ENCODE results near the gene ZIM2.

The ZIM2 gene

GRCh38 chr19:56806639-56807038, 33.9 kb downstream of the ZIM2 start:
- no peak for DNase-seq (ENCODE audit: low spot score)

GRCh38 chr19:56778351-56778750, 62.2 kb downstream of the ZIM2 start:
- no peak for DNase-seq (ENCODE audit: low spot score)

DNA sequence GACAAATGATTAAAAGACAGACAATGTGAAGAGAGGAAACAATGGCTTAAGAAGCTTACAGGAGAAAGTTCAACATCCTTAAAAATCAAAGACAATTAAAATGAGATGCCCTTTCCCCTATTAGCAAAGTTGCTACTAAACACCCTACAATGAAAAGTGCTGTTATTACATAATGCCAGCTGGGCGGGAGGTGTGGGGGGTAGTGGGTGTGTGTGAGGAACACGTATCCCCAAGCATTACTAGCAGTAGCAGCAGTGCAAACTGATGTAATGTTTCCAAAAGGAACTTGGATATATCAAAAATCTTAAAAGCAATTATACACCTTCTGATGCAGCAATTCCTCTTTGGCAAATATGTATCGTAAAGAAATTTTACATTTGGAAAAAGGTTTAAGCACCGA, 70.9 kb downstream of the ZIM2 start:
- DNase-seq (ENCODE audit: low spot score): no peak

DNA sequence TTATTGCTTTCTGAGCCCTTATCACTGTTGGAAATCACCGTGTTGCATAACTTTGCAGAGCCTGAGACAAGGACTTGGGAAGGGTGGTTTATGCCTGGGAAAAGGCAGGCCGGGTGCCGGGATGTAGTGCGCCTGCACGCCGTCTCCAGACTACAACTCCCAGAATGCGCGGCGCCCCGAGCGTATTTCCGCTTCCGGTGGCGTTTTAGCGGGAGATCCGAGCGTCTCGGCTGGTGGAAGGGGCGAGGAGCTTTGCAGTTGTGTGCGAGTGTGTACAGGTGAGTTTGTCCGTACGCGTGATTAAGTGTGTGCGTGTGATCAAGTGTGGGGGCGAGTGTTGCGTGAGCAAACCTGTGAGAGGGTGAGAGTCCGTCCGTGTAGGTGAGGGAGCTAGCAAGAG, 75.4 kb downstream of the ZIM2 start:
- DNase-seq (ENCODE audit: low spot score): no peak

DNA sequence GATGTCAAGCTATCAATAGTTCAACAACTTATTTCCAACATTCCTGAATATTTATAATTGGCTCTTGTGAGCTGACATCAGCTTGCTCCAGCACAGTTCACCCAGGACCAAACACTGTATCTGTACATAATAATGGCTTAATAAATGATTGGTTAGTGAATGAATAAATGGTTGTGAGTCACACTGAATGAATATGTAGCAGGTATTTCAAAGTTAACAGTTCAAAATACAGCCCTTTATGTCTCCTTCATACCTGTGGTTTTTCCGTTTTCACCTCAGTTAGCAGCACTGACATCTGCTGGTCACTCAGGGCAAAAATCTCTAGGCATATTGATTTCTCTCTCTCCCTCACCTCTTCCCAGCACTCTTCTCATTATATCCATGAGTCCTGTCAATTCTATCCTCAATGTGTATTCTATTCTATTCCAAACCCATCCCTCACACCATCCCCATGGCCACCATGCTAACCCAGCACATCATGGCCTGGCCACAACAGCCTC, 76.3 kb downstream of the ZIM2 start:
- no peak for DNase-seq (ENCODE audit: low spot score)

GRCh38 chr19:56760842-56761241, 79.7 kb downstream of the ZIM2 start:
- no peak for DNase-seq (ENCODE audit: low spot score)

DNA sequence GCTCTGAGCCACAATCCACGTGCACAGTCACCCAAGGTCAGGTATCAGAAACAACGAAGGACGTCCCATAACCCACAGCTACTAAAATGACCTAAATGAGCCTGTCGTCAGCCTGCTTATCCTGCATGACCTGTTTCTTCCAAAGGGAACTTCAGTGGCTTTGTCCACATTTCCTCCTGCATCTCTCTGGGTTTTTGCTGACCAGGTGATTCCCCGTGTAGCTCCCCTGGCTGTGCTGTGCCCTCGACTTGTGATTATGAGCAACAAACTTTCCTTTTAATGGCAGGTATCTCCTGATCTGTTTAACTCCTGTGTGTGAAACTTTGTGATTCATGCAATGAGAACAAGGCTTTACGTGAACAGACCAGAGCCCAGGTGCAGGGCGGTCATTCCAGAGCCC, 81.0 kb downstream of the ZIM2 start:
- DNase-seq (ENCODE audit: low spot score): no peak

DNA sequence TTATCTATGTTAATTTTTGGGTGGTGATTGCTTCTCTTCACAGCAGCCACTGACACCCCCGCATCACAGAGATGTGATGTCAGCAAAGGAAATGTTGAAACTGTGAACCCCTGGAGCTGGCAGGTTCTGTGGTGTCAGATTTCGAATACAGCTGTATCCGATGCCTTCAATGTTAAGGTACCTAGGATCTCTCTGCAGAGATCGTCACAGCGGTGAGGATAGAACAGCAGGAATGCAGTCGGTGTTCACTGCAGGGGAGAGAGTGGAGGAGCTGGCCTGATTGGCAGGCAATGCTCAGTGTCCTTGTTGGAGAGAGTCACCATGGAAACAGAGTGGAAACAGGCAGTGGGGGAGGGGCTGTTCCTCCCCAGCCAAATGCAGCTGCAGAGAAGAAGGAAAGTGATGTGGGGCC, 89.4 kb downstream of the ZIM2 start:
- DNase-seq (ENCODE audit: low spot score): no peak

DNA sequence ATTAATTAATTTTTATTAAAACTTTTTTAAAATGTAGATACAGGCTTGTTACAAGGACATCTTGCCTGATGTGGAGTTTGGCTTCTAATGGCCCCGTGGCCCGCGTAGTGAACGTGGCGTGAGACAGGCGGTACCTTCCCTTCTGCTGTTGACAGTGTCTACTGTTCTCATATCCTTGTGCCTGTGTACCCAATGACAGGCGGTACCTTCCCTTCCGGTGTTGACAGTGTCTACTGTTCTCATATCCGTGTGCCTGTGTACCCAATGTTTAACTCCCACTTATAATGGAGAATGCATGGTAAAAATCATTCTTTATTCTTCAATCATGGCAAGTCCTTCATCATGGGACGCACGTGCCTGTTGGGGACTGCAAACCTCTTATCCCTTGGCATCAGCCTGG, 89.9 kb downstream of the ZIM2 start:
- no peak for DNase-seq (ENCODE audit: low spot score)

DNA sequence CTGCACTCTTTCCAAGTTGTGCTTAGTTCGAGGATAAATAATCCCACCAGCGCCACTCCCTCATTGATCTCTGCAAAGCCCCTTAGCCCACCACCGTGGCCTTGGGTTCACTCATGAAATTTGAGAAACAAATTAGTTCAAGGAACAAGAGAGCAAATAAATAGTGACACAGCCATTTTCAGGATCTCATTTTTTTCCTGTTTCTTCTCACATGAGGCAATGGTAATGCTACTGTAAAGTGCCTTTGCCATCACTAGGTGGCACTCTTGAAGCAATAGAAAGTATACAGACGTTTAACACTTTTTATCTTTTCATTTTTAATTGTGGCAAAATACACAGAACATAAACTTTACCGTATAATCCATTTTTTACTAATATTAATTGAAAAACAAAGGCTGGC, 92.1 kb downstream of the ZIM2 start:
- no peak for DNase-seq (ENCODE audit: low spot score)

DNA sequence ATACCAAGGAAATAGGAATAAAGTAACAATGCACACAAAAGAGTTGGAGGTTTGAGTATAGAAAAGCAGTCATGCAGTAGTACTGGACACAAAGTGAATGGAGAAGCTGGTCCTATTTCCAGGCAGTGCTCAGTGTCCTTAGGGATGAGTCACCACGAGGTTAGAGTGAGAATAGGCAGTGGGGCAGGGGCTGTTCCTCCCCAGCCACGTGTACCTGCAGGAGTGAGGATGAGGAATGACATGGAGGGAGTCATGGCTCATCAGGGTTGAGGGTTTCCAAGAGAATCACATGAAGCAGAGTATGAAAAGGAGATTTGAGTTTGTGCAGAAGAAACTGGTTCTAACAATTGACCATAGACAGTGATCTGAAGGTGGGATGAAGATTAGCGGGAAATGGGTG, 94.2 kb downstream of the ZIM2 start:
- no peak for DNase-seq (ENCODE audit: low spot score)

- DNase-seq (ENCODE audit: low spot score): no peak
Observed at GRCh38 chr19:56740501-56740900, 100.0 kb downstream of the ZIM2 start.

- no peak for DNase-seq (ENCODE audit: low spot score)
Observed at GRCh38 chr19:56736571-56736970, 104.0 kb downstream of the ZIM2 start.

DNA sequence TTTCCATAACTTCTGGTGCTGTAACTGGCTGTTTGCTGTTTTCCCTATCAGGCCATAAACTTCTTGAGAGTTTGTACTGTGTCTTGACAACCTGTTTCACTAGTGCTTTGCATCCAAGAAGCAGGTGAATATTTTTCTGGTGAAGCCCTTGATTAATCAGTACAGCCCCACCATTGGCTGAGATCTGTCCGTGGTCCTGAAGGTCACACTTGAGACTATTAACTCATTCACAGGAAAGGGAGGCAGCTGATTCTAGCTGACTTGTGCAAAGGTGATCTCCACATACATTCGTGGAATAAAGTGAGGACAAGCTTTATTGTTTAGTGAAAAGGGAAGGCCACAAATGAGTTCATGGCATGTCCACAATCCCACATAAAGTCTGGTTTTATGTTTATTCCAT, 107.5 kb downstream of the ZIM2 start:
- no peak for DNase-seq (ENCODE audit: low spot score)

DNA sequence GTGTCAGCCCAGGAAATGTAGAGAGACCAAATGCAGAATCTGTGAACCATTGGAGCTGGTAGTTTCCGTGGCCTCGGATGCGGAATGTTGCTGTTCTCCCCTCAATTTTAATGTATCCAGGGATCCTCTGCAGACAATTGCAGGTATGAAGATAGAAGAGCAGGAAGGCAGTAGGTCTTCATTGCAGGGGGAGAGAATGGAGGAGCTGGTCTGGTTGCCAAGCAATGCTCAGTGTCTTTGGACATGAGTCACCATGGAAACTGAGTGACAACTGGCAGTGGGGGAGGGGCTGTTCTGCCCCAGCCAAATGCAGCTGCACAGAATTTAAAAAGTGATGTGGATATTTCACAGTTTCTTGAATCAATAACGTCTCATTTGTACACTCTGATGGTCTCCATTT, 112.8 kb downstream of the ZIM2 start:
- no peak for DNase-seq (ENCODE audit: low spot score)

DNA sequence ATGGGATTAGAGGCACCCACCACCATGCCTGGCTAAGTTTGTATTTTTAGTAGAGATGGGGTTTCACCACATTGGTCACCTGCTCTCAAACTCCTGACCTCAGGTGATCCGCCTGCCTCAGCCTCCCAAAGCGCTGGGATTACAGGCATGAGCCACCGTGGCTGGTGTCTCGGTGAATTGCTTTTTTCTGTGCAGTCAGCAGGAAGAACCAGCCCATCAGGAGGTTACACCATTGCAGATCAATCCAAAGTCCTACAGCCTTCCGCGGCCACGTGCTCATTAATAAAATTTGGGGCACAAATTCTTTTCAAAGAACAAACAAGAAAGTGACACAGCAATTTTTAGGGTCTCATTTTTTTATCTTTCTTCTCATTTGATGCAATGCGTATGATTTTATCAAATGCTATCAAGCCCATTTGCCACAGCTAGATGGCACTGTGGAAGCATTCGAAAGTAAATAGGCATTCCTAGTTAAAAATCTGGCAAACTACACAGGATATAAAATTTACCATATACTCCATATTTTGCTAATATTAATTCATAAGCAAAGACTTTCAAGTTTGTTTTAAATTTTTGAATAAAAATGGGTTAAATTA, 114.6 kb downstream of the ZIM2 start:
- no peak for DNase-seq (ENCODE audit: low spot score)

All from hematopoietic multipotent progenitor cell treated with erythropoietin and hydrocortisone succinate and interleukin-3 and kit ligand, for 17 days (in vitro differentiated cells).